Cerebellar nuclear complex (tissue), 1 donor: Measurements from ENCODE around the gene SLC25A13.
"Not testable (repeated sequence)": the region's sequence is repeated elsewhere in the genome, so short reads cannot be mapped to it uniquely, and the experiment has no call there.

Experiments used
- DNase-seq, 2 experiments: peaks; one replicate each; lab custom pipeline; 2025; lab: John Stamatoyannopoulos, UW

SLC25A13 gene

GRCh38 chr7:96297446-96297845 is 24.5 kb downstream of the SLC25A13 start:
- not testable (repeated sequence) for DNase-seq

GRCh38 chr7:96293911-96294310 is 28.0 kb downstream of the SLC25A13 start:
- DNase-seq = not testable (repeated sequence)

- DNase-seq = no peak
Measured at GRCh38 chr7:96287559-96287958, 34.3 kb downstream of the SLC25A13 start.

GRCh38 chr7:96287132-96287531 is 34.8 kb downstream of the SLC25A13 start:
- no peak for DNase-seq

- DNase-seq = no peak
Measured at GRCh38 chr7:96285579-96285978, 36.3 kb downstream of the SLC25A13 start.

- DNase-seq = no peak
Measured at GRCh38 chr7:96284835-96285234, 37.1 kb downstream of the SLC25A13 start.

- DNase-seq = no peak
Measured at GRCh38 chr7:96284240-96284639, 37.7 kb downstream of the SLC25A13 start.

GRCh38 chr7:96282835-96283234 is 39.1 kb downstream of the SLC25A13 start:
- DNase-seq = no peak

- DNase-seq = no peak
Measured at GRCh38 chr7:96277921-96278320, 44.0 kb downstream of the SLC25A13 start.

GRCh38 chr7:96276019-96276418 is 45.9 kb downstream of the SLC25A13 start:
- DNase-seq = no peak

GRCh38 chr7:96273716-96274115 is 48.2 kb downstream of the SLC25A13 start:
- DNase-seq = no peak

GRCh38 chr7:96269246-96269994 is 52.5 kb downstream of the SLC25A13 start:
- no peak for DNase-seq

GRCh38 chr7:96266580-96266979 is 55.3 kb downstream of the SLC25A13 start:
- no peak for DNase-seq

GRCh38 chr7:96266015-96266414 is 55.9 kb downstream of the SLC25A13 start:
- DNase-seq = no peak

GRCh38 chr7:96253964-96254363 is 67.9 kb downstream of the SLC25A13 start:
- no peak for DNase-seq

GRCh38 chr7:96253441-96253840 is 68.5 kb downstream of the SLC25A13 start:
- no peak for DNase-seq

- DNase-seq = no peak
Measured at GRCh38 chr7:96250776-96251361, 71.0 kb downstream of the SLC25A13 start.

GRCh38 chr7:96248405-96248804 is 73.5 kb downstream of the SLC25A13 start:
- DNase-seq = no peak

- DNase-seq = no peak
Measured at GRCh38 chr7:96246919-96247318, 75.0 kb downstream of the SLC25A13 start.

GRCh38 chr7:96244992-96245292 is 77.0 kb downstream of the SLC25A13 start:
- DNase-seq = no peak

- DNase-seq = no peak
Measured at GRCh38 chr7:96244244-96244991, 77.5 kb downstream of the SLC25A13 start.

GRCh38 chr7:96243241-96243640 is 78.7 kb downstream of the SLC25A13 start:
- DNase-seq = no peak

GRCh38 chr7:96241855-96242254 is 80.0 kb downstream of the SLC25A13 start:
- DNase-seq = no peak
